Bone marrow (tissue), 2 donors: ENCODE data around the gene HOXC5.

Experiments used
- DNase-seq, 2 donors: peaks; one replicate each; lab custom pipeline; 2025; lab: John Stamatoyannopoulos, UW

HOXC5 gene

GRCh38 chr12:54006559-54007220 lies 26.2 kb upstream of the HOXC5 start:
- DNase-seq, result no peak

GRCh38 chr12:54007538-54008259 lies 25.2 kb upstream of the HOXC5 start:
- no peak for DNase-seq

- DNase-seq, result no peak
These were observed 24.6 kb upstream of the HOXC5 start for GRCh38 chr12:54008260-54008552.

- no peak for DNase-seq
These were observed 23.4 kb upstream of the HOXC5 start for GRCh38 chr12:54009171-54010052.

- no peak for DNase-seq
These were observed 22.5 kb upstream of the HOXC5 start for GRCh38 chr12:54010053-54010971.

GRCh38 chr12:54010972-54011664 lies 21.7 kb upstream of the HOXC5 start:
- no peak for DNase-seq

- no peak for DNase-seq
These were observed 21.0 kb upstream of the HOXC5 start for GRCh38 chr12:54011665-54012532.

GRCh38 chr12:54012631-54013409 lies 20.0 kb upstream of the HOXC5 start:
- DNase-seq, result no peak

- no peak for DNase-seq
These were observed 18.4 kb upstream of the HOXC5 start for GRCh38 chr12:54014377-54015017.

- no peak for DNase-seq
These were observed 17.6 kb upstream of the HOXC5 start for GRCh38 chr12:54015018-54015931.

- DNase-seq, result no peak
These were observed 16.8 kb upstream of the HOXC5 start for GRCh38 chr12:54016051-54016450.

- no peak for DNase-seq
These were observed 16.3 kb upstream of the HOXC5 start for GRCh38 chr12:54016478-54016964.

GRCh38 chr12:54017027-54017788 lies 15.6 kb upstream of the HOXC5 start:
- DNase-seq, result no peak

- DNase-seq, result no peak
These were observed 14.9 kb upstream of the HOXC5 start for GRCh38 chr12:54017878-54018467.

GRCh38 chr12:54018468-54018984 lies 14.3 kb upstream of the HOXC5 start:
- DNase-seq, result no peak

GRCh38 chr12:54019091-54019811 lies 13.6 kb upstream of the HOXC5 start:
- no peak for DNase-seq
